ENCODE results near the gene GGACT.
"Not testable (repeated sequence)": the region's sequence is repeated elsewhere in the genome, so short reads cannot be mapped to it uniquely, and the experiment has no call there.

- not testable (repeated sequence) for TF ChIP-seq CTCF (IDR thresholded peaks at IDR 0.05; ENCODE audit: borderline replicate concordance, extremely low read depth, low read length, poor library complexity, severe bottlenecking); EZH2 (IDR thresholded peaks at IDR 0.05; ENCODE audit: borderline replicate concordance, low read depth, low read length, severe bottlenecking)
These were observed 30.3 kb upstream of the GGACT start for GRCh38 chr13:100618897-100619296.
